SK-N-SH treated with all-trans-retinoic acid at 6 μM for 48 hours (cell line): ENCODE measurements around the gene WIPF2.

Source experiments
- ARNTL ChIP-seq: fragments of 450-650 bp; formaldehyde crosslinking; IDR thresholded peaks from 2 replicates; pipeline ENCODE4 v1.5.0; 2020; ENCODE audit warnings: low read depth, mild to moderate bottlenecking, moderate library complexity, borderline replicate concordance
- ESRRG ChIP-seq: fragments of 250-450 bp; sonication (Bioruptor Pico); IDR thresholded peaks from 2 replicates; pipeline ENCODE4 v1.6.1; 2021; ENCODE audit warnings: mild to moderate bottlenecking
- OSR1 ChIP-seq: fragments of 250-450 bp; sonication (Bioruptor Pico); IDR thresholded peaks from 2 replicates; pipeline ENCODE4 v1.8.0; 2022; ENCODE audit warnings: moderate library complexity, mild to moderate bottlenecking, inconsistent platforms
- PPARA ChIP-seq: fragments of 250-450 bp; sonication (Bioruptor Pico); IDR thresholded peaks from 2 replicates; pipeline ENCODE4 v1.5.0; 2020; ENCODE audit warnings: mild to moderate bottlenecking, borderline replicate concordance
- RARB ChIP-seq: fragments of 250-450 bp; sonication (Bioruptor Pico); IDR thresholded peaks from 2 replicates; pipeline ENCODE4 v1.8.0; 2021; ENCODE audit warnings: mild to moderate bottlenecking, moderate library complexity
- SNAI2 ChIP-seq: fragments of 250-450 bp; sonication (Bioruptor Pico); IDR thresholded peaks from 2 replicates; pipeline ENCODE4 v1.5.0; 2020; ENCODE audit warnings: mild to moderate bottlenecking, moderate library complexity
- TCF4 ChIP-seq: fragments of 250-450 bp; sonication (Bioruptor Pico); IDR thresholded peaks from 2 replicates; pipeline ENCODE4 v1.8.0; 2021; ENCODE audit warnings: mild to moderate bottlenecking, moderate library complexity, borderline replicate concordance
- ZFP30 ChIP-seq: fragments of 450-650 bp; formaldehyde crosslinking; IDR thresholded peaks from 2 replicates; pipeline ENCODE4 v1.5.0; 2022; ENCODE audit warnings: mild to moderate bottlenecking, moderate library complexity
- ZNF70 ChIP-seq: fragments of 450-650 bp; formaldehyde crosslinking; IDR thresholded peaks from 2 replicates; pipeline ENCODE4 v1.5.0; 2020; ENCODE audit warnings: mild to moderate bottlenecking, moderate library complexity
- TF ChIP-seq, protein P1 (sequence below): fragments of 250-450 bp; sonication (Bioruptor Pico); IDR thresholded peaks from 2 replicates; pipeline ENCODE4 v1.5.1; 2020; ENCODE audit warnings: low read depth, mild to moderate bottlenecking, moderate library complexity
- TF ChIP-seq, protein P2 (sequence below): fragments of 250-450 bp; sonication (Bioruptor Pico); IDR thresholded peaks from 2 replicates; pipeline ENCODE4 v1.8.0; 2020; ENCODE audit warnings: mild to moderate bottlenecking, moderate library complexity, borderline replicate concordance
- TF ChIP-seq, protein P3 (sequence below): fragments of 250-450 bp; sonication (Bioruptor Pico); IDR thresholded peaks from 2 replicates; pipeline ENCODE4 v1.5.0; 2020; ENCODE audit warnings: mild to moderate bottlenecking, moderate library complexity
- TF ChIP-seq, protein P4 (sequence below): fragments of 250-450 bp; sonication (Bioruptor Pico); IDR thresholded peaks from 2 replicates; pipeline ENCODE4 v1.8.0; 2021; ENCODE audit warnings: low read depth, mild to moderate bottlenecking, moderate library complexity, borderline replicate concordance

DNA sequence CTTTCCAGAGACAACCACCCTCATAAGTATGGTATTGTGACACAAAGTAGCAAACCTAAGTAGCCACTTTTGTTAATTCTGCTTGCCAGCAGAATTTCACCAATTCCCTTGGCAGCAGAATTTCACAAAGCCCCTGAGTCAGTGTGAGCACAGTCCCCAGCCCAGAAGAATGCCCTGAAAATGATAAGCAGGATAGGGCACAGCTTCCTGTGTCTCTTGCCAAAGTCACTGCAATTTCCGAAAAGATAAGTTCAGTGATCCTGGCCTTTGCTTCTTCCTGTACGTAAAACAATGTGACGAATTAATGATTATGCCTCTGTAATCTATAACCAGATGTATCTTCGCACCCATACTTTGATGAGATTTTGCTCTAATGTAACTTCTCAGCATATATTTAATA, 16.0 kb upstream of the WIPF2 start:
- TF ChIP-seq, protein P1, sequence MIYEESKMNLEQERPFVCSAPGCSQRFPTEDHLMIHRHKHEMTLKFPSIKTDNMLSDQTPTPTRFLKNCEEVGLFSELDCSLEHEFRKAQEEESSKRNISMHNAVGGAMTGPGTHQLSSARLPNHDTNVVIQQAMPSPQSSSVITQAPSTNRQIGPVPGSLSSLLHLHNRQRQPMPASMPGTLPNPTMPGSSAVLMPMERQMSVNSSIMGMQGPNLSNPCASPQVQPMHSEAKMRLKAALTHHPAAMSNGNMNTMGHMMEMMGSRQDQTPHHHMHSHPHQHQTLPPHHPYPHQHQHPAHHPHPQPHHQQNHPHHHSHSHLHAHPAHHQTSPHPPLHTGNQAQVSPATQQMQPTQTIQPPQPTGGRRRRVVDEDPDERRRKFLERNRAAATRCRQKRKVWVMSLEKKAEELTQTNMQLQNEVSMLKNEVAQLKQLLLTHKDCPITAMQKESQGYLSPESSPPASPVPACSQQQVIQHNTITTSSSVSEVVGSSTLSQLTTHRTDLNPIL (CRISPR knock-in tag) = no peak
- TF ChIP-seq ARNTL (CRISPR knock-in tag) (no peak), TCF4 (CRISPR knock-in tag) (no peak), SNAI2 (no peak), ESRRG (CRISPR knock-in tag) (no peak), RARB (CRISPR knock-in tag) (no peak), ZFP30 (CRISPR knock-in tag) (no peak), OSR1 (CRISPR knock-in tag) (no peak), PPARA (CRISPR knock-in tag) (no peak), ZNF70 (CRISPR knock-in tag) (no peak)
- TF ChIP-seq, protein P2, sequence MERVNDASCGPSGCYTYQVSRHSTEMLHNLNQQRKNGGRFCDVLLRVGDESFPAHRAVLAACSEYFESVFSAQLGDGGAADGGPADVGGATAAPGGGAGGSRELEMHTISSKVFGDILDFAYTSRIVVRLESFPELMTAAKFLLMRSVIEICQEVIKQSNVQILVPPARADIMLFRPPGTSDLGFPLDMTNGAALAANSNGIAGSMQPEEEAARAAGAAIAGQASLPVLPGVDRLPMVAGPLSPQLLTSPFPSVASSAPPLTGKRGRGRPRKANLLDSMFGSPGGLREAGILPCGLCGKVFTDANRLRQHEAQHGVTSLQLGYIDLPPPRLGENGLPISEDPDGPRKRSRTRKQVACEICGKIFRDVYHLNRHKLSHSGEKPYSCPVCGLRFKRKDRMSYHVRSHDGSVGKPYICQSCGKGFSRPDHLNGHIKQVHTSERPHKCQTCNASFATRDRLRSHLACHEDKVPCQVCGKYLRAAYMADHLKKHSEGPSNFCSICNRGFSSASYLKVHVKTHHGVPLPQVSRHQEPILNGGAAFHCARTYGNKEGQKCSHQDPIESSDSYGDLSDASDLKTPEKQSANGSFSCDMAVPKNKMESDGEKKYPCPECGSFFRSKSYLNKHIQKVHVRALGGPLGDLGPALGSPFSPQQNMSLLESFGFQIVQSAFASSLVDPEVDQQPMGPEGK (CRISPR knock-in tag) = no peak
- TF ChIP-seq, protein P3, sequence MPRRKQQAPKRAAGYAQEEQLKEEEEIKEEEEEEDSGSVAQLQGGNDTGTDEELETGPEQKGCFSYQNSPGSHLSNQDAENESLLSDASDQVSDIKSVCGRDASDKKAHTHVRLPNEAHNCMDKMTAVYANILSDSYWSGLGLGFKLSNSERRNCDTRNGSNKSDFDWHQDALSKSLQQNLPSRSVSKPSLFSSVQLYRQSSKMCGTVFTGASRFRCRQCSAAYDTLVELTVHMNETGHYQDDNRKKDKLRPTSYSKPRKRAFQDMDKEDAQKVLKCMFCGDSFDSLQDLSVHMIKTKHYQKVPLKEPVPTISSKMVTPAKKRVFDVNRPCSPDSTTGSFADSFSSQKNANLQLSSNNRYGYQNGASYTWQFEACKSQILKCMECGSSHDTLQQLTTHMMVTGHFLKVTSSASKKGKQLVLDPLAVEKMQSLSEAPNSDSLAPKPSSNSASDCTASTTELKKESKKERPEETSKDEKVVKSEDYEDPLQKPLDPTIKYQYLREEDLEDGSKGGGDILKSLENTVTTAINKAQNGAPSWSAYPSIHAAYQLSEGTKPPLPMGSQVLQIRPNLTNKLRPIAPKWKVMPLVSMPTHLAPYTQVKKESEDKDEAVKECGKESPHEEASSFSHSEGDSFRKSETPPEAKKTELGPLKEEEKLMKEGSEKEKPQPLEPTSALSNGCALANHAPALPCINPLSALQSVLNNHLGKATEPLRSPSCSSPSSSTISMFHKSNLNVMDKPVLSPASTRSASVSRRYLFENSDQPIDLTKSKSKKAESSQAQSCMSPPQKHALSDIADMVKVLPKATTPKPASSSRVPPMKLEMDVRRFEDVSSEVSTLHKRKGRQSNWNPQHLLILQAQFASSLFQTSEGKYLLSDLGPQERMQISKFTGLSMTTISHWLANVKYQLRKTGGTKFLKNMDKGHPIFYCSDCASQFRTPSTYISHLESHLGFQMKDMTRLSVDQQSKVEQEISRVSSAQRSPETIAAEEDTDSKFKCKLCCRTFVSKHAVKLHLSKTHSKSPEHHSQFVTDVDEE = no peak
- TF ChIP-seq, protein P4, sequence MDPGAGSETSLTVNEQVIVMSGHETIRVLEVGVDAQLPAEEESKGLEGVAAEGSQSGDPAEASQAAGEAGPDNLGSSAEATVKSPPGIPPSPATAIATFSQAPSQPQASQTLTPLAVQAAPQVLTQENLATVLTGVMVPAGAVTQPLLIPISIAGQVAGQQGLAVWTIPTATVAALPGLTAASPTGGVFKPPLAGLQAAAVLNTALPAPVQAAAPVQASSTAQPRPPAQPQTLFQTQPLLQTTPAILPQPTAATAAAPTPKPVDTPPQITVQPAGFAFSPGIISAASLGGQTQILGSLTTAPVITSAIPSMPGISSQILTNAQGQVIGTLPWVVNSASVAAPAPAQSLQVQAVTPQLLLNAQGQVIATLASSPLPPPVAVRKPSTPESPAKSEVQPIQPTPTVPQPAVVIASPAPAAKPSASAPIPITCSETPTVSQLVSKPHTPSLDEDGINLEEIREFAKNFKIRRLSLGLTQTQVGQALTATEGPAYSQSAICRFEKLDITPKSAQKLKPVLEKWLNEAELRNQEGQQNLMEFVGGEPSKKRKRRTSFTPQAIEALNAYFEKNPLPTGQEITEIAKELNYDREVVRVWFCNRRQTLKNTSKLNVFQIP (CRISPR knock-in tag) = no peak
